Loucy (cell line): ENCODE results near the gene BACH2.

Source experiments
- H2AFZ ChIP-seq: fragments of 200-600 bp; sonication (generic); 2 replicates; pipeline ENCODE4 v1.6.0; 2016; ENCODE audit warnings: antibody characterized with exemption, mild to moderate bottlenecking, low read length, moderate library complexity
- H3F3A ChIP-seq: fragments of 200-600 bp; 2 replicates; pipeline ENCODE4 v1.6.0; 2016; ENCODE audit warnings: antibody characterized with exemption, low read depth, mild to moderate bottlenecking
- H3K27me3 ChIP-seq: fragments of 200-600 bp; sonication (generic); 2 replicates; pipeline ENCODE4 v1.6.1; 2014; ENCODE audit warnings: low read length, mild to moderate bottlenecking; ENCODE audit not compliant: insufficient read depth, poor library complexity, severe bottlenecking
- H3K36me3 ChIP-seq: fragments of 200-600 bp; sonication (generic); 2 replicates; pipeline ENCODE4 v1.6.1; 2016; ENCODE audit warnings: low read length; ENCODE audit not compliant: insufficient read depth
- H3K4me1 ChIP-seq: fragments of 200-600 bp; sonication (generic); 2 replicates; pipeline ENCODE4 v1.5.1; 2014; ENCODE audit warnings: low read length, mild to moderate bottlenecking; ENCODE audit not compliant: insufficient read depth, poor library complexity, severe bottlenecking
- H3K4me2 ChIP-seq: fragments of 200-600 bp; sonication (generic); 2 replicates; pipeline ENCODE4 v1.6.0; 2014; ENCODE audit warnings: antibody characterized with exemption, low read length, low read depth, mild to moderate bottlenecking; ENCODE audit not compliant: poor library complexity, severe bottlenecking
- H3K4me3 ChIP-seq: fragments of 200-600 bp; sonication (generic); 2 replicates; pipeline ENCODE4 v1.5.1; 2014; ENCODE audit warnings: low read length, mild to moderate bottlenecking, mixed read lengths; ENCODE audit not compliant: poor library complexity, severe bottlenecking
- H3K79me2 ChIP-seq: fragments of 200-600 bp; sonication (generic); 2 replicates; pipeline ENCODE4 v1.6.1; 2014; ENCODE audit warnings: low read length; ENCODE audit not compliant: insufficient read depth
- H3K9ac ChIP-seq: fragments of 200-600 bp; sonication (generic); 2 replicates; pipeline ENCODE4 v1.6.0; 2014; ENCODE audit warnings: mild to moderate bottlenecking, low read depth, low read length, moderate library complexity; ENCODE audit not compliant: poor library complexity, severe bottlenecking
- H3K9me2 ChIP-seq: fragments of 200-600 bp; sonication (generic); replicated peaks from 2 replicates; pipeline ENCODE4 v1.6.1; 2016; ENCODE audit warnings: low read depth, low read length, mixed read lengths
- H3K9me3 ChIP-seq: fragments of 200-600 bp; sonication (generic); 2 replicates; pipeline ENCODE4 v1.6.1; 2014; ENCODE audit warnings: mild to moderate bottlenecking, antibody characterized with exemption, low read length, low read depth; ENCODE audit not compliant: insufficient read depth
- H4K20me1 ChIP-seq: fragments of 200-600 bp; sonication (generic); 2 replicates; pipeline ENCODE4 v1.6.0; 2014; ENCODE audit warnings: antibody characterized with exemption, low read length, mild to moderate bottlenecking; ENCODE audit not compliant: insufficient read depth, poor library complexity, severe bottlenecking
- EZH2phosphoT487 ChIP-seq: fragments of 200-600 bp; IDR thresholded peaks from 2 replicates; pipeline ENCODE4 v1.6.1; 2018; ENCODE audit warnings: antibody characterized with exemption, mild to moderate bottlenecking, moderate library complexity, borderline replicate concordance
- TF ChIP-seq, protein P1 (sequence below): fragments of 200-600 bp; sonication (generic); conservative IDR thresholded peaks from 2 replicates; pipeline ENCODE4 v1.5.1; 2014; ENCODE audit warnings: mild to moderate bottlenecking, antibody characterized with exemption, low read length

Gene BACH2

DNA sequence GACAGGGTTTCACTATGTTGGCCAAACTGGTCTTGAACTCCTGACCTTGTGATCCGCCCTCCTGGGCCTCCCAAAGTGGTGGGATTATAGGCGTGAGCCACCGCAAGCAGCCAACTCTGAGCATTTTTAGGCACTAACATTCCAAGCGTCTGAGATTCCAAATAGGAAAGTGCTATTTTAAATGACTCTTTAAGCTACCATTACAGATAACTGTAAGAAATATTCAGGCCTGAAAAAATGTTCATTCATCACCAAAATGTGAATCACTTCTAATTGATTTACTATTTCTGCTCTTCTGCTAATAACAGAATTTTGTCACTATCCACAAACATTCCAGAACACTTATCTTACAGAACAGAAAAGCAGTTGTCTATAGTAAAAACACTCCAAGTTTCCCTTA, 106.5 kb downstream of the BACH2 start:
- no peak overlapping the region for H3K9ac ChIP-seq
- peaks cover 19% of the 10 kb centered on the region for H3K4me1 ChIP-seq
- H3K79me2 ChIP-seq = peaks cover 70% of the 10 kb centered on the region
- H3K4me3 ChIP-seq = no peak overlapping the region
- peaks cover 5% of the 10 kb centered on the region for H4K20me1 ChIP-seq
- no peak overlapping the region for H3K4me2 ChIP-seq
- no peaks in the 10 kb centered on the region for H3K9me2 ChIP-seq
- H3K36me3 ChIP-seq = peaks cover 6% of the 10 kb centered on the region; the same call in 1 of the 2 replicates
- no peak overlapping the region for H2AFZ ChIP-seq
- no peaks in the 10 kb centered on the region for H3K9me3 ChIP-seq
- H3K27me3 ChIP-seq = no peaks in the 10 kb centered on the region
- TF ChIP-seq, protein P1, sequence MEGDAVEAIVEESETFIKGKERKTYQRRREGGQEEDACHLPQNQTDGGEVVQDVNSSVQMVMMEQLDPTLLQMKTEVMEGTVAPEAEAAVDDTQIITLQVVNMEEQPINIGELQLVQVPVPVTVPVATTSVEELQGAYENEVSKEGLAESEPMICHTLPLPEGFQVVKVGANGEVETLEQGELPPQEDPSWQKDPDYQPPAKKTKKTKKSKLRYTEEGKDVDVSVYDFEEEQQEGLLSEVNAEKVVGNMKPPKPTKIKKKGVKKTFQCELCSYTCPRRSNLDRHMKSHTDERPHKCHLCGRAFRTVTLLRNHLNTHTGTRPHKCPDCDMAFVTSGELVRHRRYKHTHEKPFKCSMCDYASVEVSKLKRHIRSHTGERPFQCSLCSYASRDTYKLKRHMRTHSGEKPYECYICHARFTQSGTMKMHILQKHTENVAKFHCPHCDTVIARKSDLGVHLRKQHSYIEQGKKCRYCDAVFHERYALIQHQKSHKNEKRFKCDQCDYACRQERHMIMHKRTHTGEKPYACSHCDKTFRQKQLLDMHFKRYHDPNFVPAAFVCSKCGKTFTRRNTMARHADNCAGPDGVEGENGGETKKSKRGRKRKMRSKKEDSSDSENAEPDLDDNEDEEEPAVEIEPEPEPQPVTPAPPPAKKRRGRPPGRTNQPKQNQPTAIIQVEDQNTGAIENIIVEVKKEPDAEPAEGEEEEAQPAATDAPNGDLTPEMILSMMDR = no peak
- H3F3A ChIP-seq = no peaks in the 10 kb centered on the region

DNA sequence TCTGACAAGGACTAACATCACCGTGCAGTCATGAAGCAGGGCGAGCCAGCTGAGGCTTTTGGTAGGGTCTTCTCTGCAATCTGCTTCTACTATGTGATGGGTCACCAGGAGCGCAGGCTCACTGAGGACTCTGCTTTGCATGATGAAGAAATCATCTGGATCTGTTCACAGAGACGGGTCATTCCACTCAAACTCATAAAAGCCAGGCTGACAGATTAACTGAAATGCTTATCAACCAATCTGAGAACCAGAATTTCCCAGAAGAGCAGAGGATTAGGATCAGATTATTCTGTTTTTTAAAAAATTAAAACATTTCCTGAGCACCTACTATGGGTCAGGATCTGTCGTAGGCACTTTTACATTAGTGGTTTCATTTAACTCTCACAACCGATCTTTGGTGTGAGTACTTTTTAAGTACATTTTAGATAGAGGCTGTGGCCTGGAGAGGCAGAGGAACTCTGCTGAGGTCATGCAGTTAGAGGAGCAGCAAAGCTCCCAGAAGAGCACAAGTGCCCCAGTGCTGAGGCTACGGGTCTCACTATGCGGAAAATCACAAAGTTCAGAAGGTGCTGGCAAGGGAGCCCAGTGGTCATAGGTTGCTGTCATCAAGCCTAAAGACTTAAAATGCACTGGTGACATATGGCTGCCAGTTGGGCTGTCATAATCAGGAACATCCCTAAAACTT, 109.1 kb downstream of the BACH2 start:
- Histone ChIP-seq H3K9me3 (no peaks in the 10 kb centered on the region), H2AFZ (no peak overlapping the region), H3K9ac (no peak overlapping the region), H4K20me1 (peaks cover 5% of the 10 kb centered on the region), H3K36me3 (0 out of 2 replicates have a peak, but pooled peaks cover 7% of the 10 kb centered on the region), H3F3A (no peaks in the 10 kb centered on the region), H3K9me2 (no peaks in the 10 kb centered on the region), H3K4me3 (no peak overlapping the region), H3K79me2 (peaks cover 64% of the 10 kb centered on the region), H3K4me2 (no peak overlapping the region), H3K27me3 (no peaks in the 10 kb centered on the region), H3K4me1 (peaks cover 26% of the 10 kb centered on the region)
- no peak for TF ChIP-seq EZH2phosphoT487
- TF ChIP-seq, protein P1 = no peak

DNA sequence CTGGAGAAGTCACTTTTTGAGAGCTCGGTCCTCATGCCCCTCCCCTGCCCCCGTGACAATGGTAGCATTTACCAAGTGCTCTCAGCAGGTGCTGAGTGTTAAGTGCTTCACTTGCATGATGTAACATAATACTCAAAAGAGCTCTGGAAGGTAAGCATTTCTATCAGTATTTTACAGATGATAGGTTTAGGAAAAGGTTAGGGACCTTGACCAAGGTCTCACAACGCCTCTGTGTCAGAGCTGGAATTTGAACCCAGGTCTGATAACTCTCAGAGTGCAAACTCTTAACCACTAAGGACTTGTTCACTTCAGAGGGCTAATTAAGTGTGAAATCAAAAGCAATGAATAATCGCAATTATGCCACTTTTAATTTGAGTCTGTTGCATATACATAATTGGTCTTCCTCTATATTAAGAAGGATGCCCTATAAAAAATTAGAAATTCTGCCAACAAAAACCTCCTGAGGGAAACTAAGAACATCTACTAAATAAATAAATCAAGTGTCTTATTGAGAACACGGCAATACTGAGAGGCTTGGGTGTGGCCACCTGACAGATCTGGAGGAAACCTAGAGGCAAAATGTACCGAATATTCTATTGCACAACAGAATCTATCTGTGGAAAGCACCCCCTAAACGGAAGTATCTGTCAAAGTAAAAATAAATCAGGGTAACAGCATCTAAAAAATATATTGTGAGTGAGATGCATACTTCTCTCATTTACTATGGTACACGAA, 109.8 kb downstream of the BACH2 start:
- Histone ChIP-seq H2AFZ (no peak overlapping the region), H3K4me1 (peaks cover 26% of the 10 kb centered on the region), H3K4me3 (no peak overlapping the region), H3F3A (no peaks in the 10 kb centered on the region), H3K9ac (no peak overlapping the region), H4K20me1 (peaks cover 5% of the 10 kb centered on the region), H3K9me2 (no peaks in the 10 kb centered on the region), H3K9me3 (no peaks in the 10 kb centered on the region), H3K79me2 (peaks cover 57% of the 10 kb centered on the region), H3K4me2 (no peak overlapping the region), H3K27me3 (no peaks in the 10 kb centered on the region), H3K36me3 (0 out of 2 replicates have a peak, but pooled peaks cover 7% of the 10 kb centered on the region)
- TF ChIP-seq, protein P1 = no peak
- no peak for TF ChIP-seq EZH2phosphoT487
